DOHH2 (cell line): ENCODE measurements around the gene MS4A10.

Source experiments
- H3F3A ChIP-seq: fragments of 200-600 bp; sonication (generic), shearing (Covaris generic); 2 replicates; pipeline ENCODE4 v1.6.0; 2016; ENCODE audit warnings: antibody characterized with exemption, mild to moderate bottlenecking; ENCODE audit not compliant: control insufficient read depth, insufficient read depth
- H3K27ac ChIP-seq: fragments of 200-600 bp; sonication (generic); 2 replicates; pipeline ENCODE4 v1.5.1; 2014; ENCODE audit warnings: low read depth, mild to moderate bottlenecking, low read length, moderate library complexity
- H3K27me3 ChIP-seq: fragments of 200-600 bp; sonication (generic); 2 replicates; pipeline ENCODE4 v1.6.1; 2014; ENCODE audit warnings: mild to moderate bottlenecking, low read length, mixed read lengths; ENCODE audit not compliant: control insufficient read depth
- H3K36me3 ChIP-seq: fragments of 200-600 bp; sonication (generic); 2 replicates; pipeline ENCODE4 v1.6.1; 2014; ENCODE audit warnings: mild to moderate bottlenecking, low read length, moderate library complexity, mixed read lengths; ENCODE audit not compliant: control insufficient read depth
- H3K4me1 ChIP-seq: fragments of 200-600 bp; sonication (generic); 2 replicates; pipeline ENCODE4 v1.6.1; 2014; ENCODE audit warnings: mild to moderate bottlenecking, low read length, mixed read lengths; ENCODE audit not compliant: control insufficient read depth
- H3K4me2 ChIP-seq: fragments of 200-600 bp; sonication (generic); 2 replicates; pipeline ENCODE4 v1.6.0; 2014; ENCODE audit warnings: mild to moderate bottlenecking, low read length, moderate library complexity
- H3K4me3 ChIP-seq: fragments of 200-600 bp; sonication (generic); 2 replicates; pipeline ENCODE4 v1.5.1; 2014; ENCODE audit warnings: mild to moderate bottlenecking, low read length, mixed read lengths
- H3K79me2 ChIP-seq: fragments of 200-600 bp; sonication (generic); 2 replicates; pipeline ENCODE4 v1.6.1; 2014; ENCODE audit warnings: mild to moderate bottlenecking, low read length, mixed read lengths; ENCODE audit not compliant: control insufficient read depth
- H3K9me2 ChIP-seq: fragments of 200-600 bp; sonication (generic); replicated peaks from 2 replicates; pipeline ENCODE4 v1.6.1; 2014; ENCODE audit warnings: mild to moderate bottlenecking, low read length, mixed read lengths; ENCODE audit not compliant: control insufficient read depth
- H3K9me3 ChIP-seq: fragments of 200-600 bp; sonication (generic); 2 replicates; pipeline ENCODE4 v1.6.1; 2014; ENCODE audit warnings: antibody characterized with exemption, low read length, mixed read lengths; ENCODE audit not compliant: control insufficient read depth, insufficient read depth
- H4K20me1 ChIP-seq: fragments of 200-600 bp; sonication (generic); 2 replicates; pipeline ENCODE4 v1.6.0; 2014; ENCODE audit warnings: low read depth, mild to moderate bottlenecking, antibody characterized with exemption, low read length, moderate library complexity; ENCODE audit not compliant: control insufficient read depth, insufficient read depth
- EZH2phosphoT487 ChIP-seq: fragments of 200-600 bp; sonication (generic); IDR thresholded peaks from 2 replicates; pipeline ENCODE4 v1.6.1; 2017; ENCODE audit warnings: borderline replicate concordance, mild to moderate bottlenecking, antibody characterized with exemption, low read length, moderate library complexity, mixed read lengths
- TF ChIP-seq, protein P1 (sequence below): fragments of 200-600 bp; sonication (generic); IDR thresholded peaks from one replicate; pipeline ENCODE4 v1.5.1; 2014; ENCODE audit warnings: antibody characterized with exemption, mild to moderate bottlenecking, low read depth, low read length; ENCODE audit not compliant: poor library complexity, severe bottlenecking

The MS4A10 gene

GRCh38 chr11:60777106-60777505 is 8.0 kb upstream of the MS4A10 start:
- Histone ChIP-seq H4K20me1 (no peaks in the 10 kb centered on the region), H3K36me3 (no peaks in the 10 kb centered on the region), H3K9me2 (no peaks in the 10 kb centered on the region), H3K4me1 (peaks cover 6% of the 10 kb centered on the region; the same call in 1 of the 2 replicates), H3K79me2 (no peaks in the 10 kb centered on the region), H3K4me3 (no peak overlapping the region), H3K27ac (no peak overlapping the region), H3F3A (no peaks in the 10 kb centered on the region), H3K4me2 (no peak overlapping the region), H3K9me3 (no peaks in the 10 kb centered on the region), H3K27me3 (peaks cover 8% of the 10 kb centered on the region)
- no peak for TF ChIP-seq EZH2phosphoT487
- TF ChIP-seq, protein P1, sequence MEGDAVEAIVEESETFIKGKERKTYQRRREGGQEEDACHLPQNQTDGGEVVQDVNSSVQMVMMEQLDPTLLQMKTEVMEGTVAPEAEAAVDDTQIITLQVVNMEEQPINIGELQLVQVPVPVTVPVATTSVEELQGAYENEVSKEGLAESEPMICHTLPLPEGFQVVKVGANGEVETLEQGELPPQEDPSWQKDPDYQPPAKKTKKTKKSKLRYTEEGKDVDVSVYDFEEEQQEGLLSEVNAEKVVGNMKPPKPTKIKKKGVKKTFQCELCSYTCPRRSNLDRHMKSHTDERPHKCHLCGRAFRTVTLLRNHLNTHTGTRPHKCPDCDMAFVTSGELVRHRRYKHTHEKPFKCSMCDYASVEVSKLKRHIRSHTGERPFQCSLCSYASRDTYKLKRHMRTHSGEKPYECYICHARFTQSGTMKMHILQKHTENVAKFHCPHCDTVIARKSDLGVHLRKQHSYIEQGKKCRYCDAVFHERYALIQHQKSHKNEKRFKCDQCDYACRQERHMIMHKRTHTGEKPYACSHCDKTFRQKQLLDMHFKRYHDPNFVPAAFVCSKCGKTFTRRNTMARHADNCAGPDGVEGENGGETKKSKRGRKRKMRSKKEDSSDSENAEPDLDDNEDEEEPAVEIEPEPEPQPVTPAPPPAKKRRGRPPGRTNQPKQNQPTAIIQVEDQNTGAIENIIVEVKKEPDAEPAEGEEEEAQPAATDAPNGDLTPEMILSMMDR: no peak

- H3K4me1 ChIP-seq: peaks cover 6% of the 10 kb centered on the region; the same call in 1 of the 2 replicates
- H4K20me1 ChIP-seq: no peaks in the 10 kb centered on the region
- no peaks in the 10 kb centered on the region for H3K79me2 ChIP-seq
- no peaks in the 10 kb centered on the region for H3K9me2 ChIP-seq
- H3K27me3 ChIP-seq: peaks cover 5% of the 10 kb centered on the region; the same call in 1 of the 2 replicates
- no peak overlapping the region for H3K27ac ChIP-seq
- no peak overlapping the region for H3K4me2 ChIP-seq
- no peak overlapping the region for H3K4me3 ChIP-seq
- no peaks in the 10 kb centered on the region for H3F3A ChIP-seq
- H3K36me3 ChIP-seq: no peaks in the 10 kb centered on the region
- TF ChIP-seq, protein P1: no peak
- no peak for TF ChIP-seq EZH2phosphoT487
- H3K9me3 ChIP-seq: no peaks in the 10 kb centered on the region
Measured at GRCh38 chr11:60777572-60777971, 7.6 kb upstream of the MS4A10 start.

- TF ChIP-seq, protein P1: no peak
- TF ChIP-seq EZH2phosphoT487: no peak
Measured at GRCh38 chr11:60780065-60780464, 5.1 kb upstream of the MS4A10 start.

DNA sequence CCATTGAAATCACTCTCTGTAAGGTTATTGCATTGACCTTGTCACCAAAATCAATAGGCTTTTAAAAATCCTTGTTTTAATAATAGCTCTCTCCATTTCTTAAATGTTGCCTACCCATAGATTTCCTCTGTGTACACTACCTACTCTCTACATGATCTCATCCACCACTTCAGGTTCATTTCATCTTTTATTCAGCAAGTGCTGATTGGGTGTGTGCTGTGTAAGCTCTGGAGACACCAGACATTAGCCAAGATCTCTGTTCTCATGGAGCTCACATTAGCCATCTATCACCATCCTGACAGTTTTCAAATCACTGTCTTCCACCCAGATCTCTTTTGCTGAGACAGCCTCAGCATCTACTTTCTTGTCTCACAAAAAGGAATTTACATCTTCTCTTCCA is 4.4 kb upstream of the MS4A10 start:
- no peak overlapping the region for H3K4me3 ChIP-seq
- H3K9me3 ChIP-seq: no peaks in the 10 kb centered on the region
- H3F3A ChIP-seq: no peaks in the 10 kb centered on the region
- H3K4me1 ChIP-seq: no peaks in the 10 kb centered on the region
- no peak overlapping the region for H3K4me2 ChIP-seq
- no peaks in the 10 kb centered on the region for H3K9me2 ChIP-seq
- no peaks in the 10 kb centered on the region for H3K36me3 ChIP-seq
- no peak for TF ChIP-seq EZH2phosphoT487
- TF ChIP-seq, protein P1: no peak
- H3K27ac ChIP-seq: no peak overlapping the region
- no peaks in the 10 kb centered on the region for H4K20me1 ChIP-seq
- H3K79me2 ChIP-seq: no peaks in the 10 kb centered on the region
- peaks cover 5% of the 10 kb centered on the region; the same call in 1 of the 2 replicates for H3K27me3 ChIP-seq

More at GRCh38 chr11:60780065-60780464, 5.1 kb upstream of the MS4A10 start:
- Histone ChIP-seq H3K9me2 (no peaks in the 10 kb centered on the region), H3K27me3 (peaks cover 5% of the 10 kb centered on the region; the same call in 1 of the 2 replicates), H3F3A (no peaks in the 10 kb centered on the region), H3K4me3 (no peak overlapping the region), H3K27ac (no peak overlapping the region), H4K20me1 (no peaks in the 10 kb centered on the region), H3K4me1 (no peaks in the 10 kb centered on the region), H3K9me3 (no peaks in the 10 kb centered on the region), H3K79me2 (no peaks in the 10 kb centered on the region), H3K36me3 (no peaks in the 10 kb centered on the region), H3K4me2 (no peak overlapping the region)
